ENCODE results near the gene WFIKKN2.
A peak's percentile ranks its signal among the peaks of the same experiment; 100 is the strongest.

The WFIKKN2 gene

DNA sequence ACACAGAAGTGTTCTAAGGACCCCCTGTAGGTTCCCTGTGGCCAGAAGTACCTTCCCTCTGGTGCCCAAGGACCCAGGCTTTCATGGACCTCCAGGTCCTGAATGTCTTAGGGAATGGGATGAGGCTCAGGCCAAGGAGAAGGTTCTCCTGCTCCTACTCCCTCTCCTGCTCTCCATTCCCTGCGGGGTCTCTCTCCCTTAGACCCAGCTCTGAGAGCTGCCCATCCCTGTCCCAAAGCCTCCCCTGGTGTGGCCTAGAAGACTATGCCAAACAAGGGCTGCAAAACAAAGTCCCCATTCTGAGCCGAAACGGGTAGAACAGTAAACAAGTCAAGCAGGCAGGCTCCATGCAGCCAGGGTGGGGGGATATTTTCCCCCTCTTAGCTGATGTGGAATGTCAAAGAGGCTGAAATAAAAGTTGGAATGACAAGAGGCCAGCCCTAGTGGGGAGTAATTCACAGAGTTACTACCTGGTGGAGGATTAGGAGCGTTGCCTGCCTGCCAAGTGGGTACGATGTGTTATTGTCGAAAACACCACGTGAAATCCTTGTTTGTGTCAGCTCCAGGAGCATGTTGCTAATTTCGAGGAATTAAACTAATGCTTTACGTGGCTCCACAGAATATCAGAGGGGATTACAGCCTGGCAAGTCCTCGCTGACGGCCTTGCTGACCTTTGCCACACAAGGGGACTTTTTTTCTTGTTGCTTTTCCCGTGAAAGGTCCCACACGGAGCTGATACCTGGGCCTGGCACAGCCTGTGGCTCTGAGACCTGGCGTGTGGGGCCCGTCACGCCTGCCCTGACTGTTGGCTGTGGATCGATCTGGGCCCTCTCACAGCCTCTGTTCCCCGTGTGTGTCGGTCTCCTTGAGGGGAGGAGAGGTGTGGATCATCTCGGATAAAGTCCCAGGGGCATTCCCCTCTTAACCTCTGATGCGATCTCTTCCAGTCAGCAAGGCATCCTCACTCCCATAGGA lies 2.9 kb downstream of the WFIKKN2 start:
- Histone ChIP-seq H3K9me3 (ENCODE audit: control extremely low read depth in 1 of 5, control insufficient read depth in 4 of 5, insufficient read depth in 2 of 5, low read depth in 1 of 5, low read length in 4 of 5) (no peaks in the 10 kb centered on the region), H3K27ac (ENCODE audit: insufficient read depth in 1 of 2, low read depth in 1 of 2, low read length in 2 of 2, poor library complexity in 1 of 2, severe bottlenecking in 2 of 2) (no peak overlapping the region), H3K4me1 (ENCODE audit: control extremely low read depth in 1 of 4, control insufficient read depth in 4 of 4, insufficient read depth in 4 of 4, low read length in 3 of 4) (peaks cover 0 to 14% (median 6%) of the 10 kb centered on the region in 4 experiments), H3K27me3 (replicated peaks in 2 of 5; ENCODE audit: control insufficient read depth in 4 of 5, insufficient read depth in 5 of 5, low read length in 4 of 5) (no peaks in the 10 kb centered on the region), H3K36me3 (ENCODE audit: control insufficient read depth in 4 of 4, insufficient read depth in 4 of 4, low read length in 3 of 4) (no peaks in the 10 kb centered on the region), H3K4me3 (ENCODE audit: control insufficient read depth in 1 of 7, extremely low read depth in 1 of 7, insufficient read depth in 4 of 7, low read depth in 2 of 7, low read length in 6 of 7) (no peak overlapping the region)
- CTCF ChIA-PET = interaction anchor here (0.7 to 8.4 kb wide), 16 partner anchors 9 to 107 kb away, joined by 3 to 172 read pairs (median 4); no protein-coding TSS in a partner anchor
- 85% methylated on average over 18 of the region's 21 CpGs for WGBS (ENCODE audit: insufficient coverage)
- DNase-seq = no peak
- POLR2A ChIA-PET = no interaction called here

DNA sequence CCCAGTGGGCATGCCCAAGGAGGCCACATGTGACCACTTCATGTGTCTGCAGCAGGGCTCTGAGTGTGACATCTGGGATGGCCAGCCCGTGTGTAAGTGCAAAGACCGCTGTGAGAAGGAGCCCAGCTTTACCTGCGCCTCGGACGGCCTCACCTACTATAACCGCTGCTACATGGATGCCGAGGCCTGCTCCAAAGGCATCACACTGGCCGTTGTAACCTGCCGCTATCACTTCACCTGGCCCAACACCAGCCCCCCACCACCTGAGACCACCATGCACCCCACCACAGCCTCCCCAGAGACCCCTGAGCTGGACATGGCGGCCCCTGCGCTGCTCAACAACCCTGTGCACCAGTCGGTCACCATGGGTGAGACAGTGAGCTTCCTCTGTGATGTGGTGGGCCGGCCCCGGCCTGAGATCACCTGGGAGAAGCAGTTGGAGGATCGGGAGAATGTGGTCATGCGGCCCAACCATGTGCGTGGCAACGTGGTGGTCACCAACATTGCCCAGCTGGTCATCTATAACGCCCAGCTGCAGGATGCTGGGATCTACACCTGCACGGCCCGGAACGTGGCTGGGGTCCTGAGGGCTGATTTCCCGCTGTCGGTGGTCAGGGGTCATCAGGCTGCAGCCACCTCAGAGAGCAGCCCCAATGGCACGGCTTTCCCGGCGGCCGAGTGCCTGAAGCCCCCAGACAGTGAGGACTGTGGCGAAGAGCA lies 4.4 kb downstream of the WFIKKN2 start:
- no peaks in the 10 kb centered on the region for H3K27me3 ChIP-seq (replicated peaks in 2 of 5; ENCODE audit: control insufficient read depth in 4 of 5, insufficient read depth in 5 of 5, low read length in 4 of 5)
- H3K36me3 ChIP-seq (ENCODE audit: control insufficient read depth in 4 of 4, insufficient read depth in 4 of 4, low read length in 3 of 4) = no peaks in the 10 kb centered on the region
- DNase-seq = no peak
- no peak overlapping the region for H3K4me3 ChIP-seq (ENCODE audit: control insufficient read depth in 1 of 7, extremely low read depth in 1 of 7, insufficient read depth in 4 of 7, low read depth in 2 of 7, low read length in 6 of 7)
- ChIA-PET CTCF (interaction anchor here (1.2 to 8.4 kb wide), 10 partner anchors 11 to 113 kb away, joined by 3 to 172 read pairs (median 6); no protein-coding TSS in a partner anchor), POLR2A (no interaction called here)
- 97% methylated on average over 29 of the region's 29 CpGs for WGBS (ENCODE audit: insufficient coverage)
- peaks cover 0 to 9% (median 6%) of the 10 kb centered on the region in 4 experiments for H3K4me1 ChIP-seq (ENCODE audit: control extremely low read depth in 1 of 4, control insufficient read depth in 4 of 4, insufficient read depth in 4 of 4, low read length in 3 of 4)
- no peaks in the 10 kb centered on the region for H3K9me3 ChIP-seq (ENCODE audit: control extremely low read depth in 1 of 5, control insufficient read depth in 4 of 5, insufficient read depth in 2 of 5, low read depth in 1 of 5, low read length in 4 of 5)
- H3K27ac ChIP-seq (ENCODE audit: insufficient read depth in 1 of 2, low read depth in 1 of 2, low read length in 2 of 2, poor library complexity in 1 of 2, severe bottlenecking in 2 of 2) = no peak overlapping the region

DNA sequence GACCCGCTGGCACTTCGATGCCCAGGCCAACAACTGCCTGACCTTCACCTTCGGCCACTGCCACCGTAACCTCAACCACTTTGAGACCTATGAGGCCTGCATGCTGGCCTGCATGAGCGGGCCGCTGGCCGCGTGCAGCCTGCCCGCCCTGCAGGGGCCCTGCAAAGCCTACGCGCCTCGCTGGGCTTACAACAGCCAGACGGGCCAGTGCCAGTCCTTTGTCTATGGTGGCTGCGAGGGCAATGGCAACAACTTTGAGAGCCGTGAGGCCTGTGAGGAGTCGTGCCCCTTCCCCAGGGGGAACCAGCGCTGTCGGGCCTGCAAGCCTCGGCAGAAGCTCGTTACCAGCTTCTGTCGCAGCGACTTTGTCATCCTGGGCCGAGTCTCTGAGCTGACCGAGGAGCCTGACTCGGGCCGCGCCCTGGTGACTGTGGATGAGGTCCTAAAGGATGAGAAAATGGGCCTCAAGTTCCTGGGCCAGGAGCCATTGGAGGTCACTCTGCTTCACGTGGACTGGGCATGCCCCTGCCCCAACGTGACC lies 5.0 kb downstream of the WFIKKN2 start:
- no peak overlapping the region for H3K27ac ChIP-seq (ENCODE audit: insufficient read depth in 1 of 2, low read depth in 1 of 2, low read length in 2 of 2, poor library complexity in 1 of 2, severe bottlenecking in 2 of 2)
- no peak for DNase-seq
- H3K27me3 ChIP-seq (replicated peaks in 2 of 5; ENCODE audit: control insufficient read depth in 4 of 5, insufficient read depth in 5 of 5, low read length in 4 of 5) = no peaks in the 10 kb centered on the region
- H3K4me3 ChIP-seq (ENCODE audit: control insufficient read depth in 1 of 7, extremely low read depth in 1 of 7, insufficient read depth in 4 of 7, low read depth in 2 of 7, low read length in 6 of 7) = no peak overlapping the region
- peaks cover 0 to 4% (median 2%) of the 10 kb centered on the region in 4 experiments for H3K4me1 ChIP-seq (ENCODE audit: control extremely low read depth in 1 of 4, control insufficient read depth in 4 of 4, insufficient read depth in 4 of 4, low read length in 3 of 4)
- 96% methylated on average over 29 of the region's 29 CpGs for WGBS (ENCODE audit: insufficient coverage)
- ChIA-PET POLR2A (no interaction called here), CTCF (interaction anchor here (0.7 to 8.4 kb wide), 11 partner anchors 12 to 214 kb away, joined by 3 to 172 read pairs (median 4); no protein-coding TSS in a partner anchor)
- no peaks in the 10 kb centered on the region for H3K9me3 ChIP-seq (ENCODE audit: control extremely low read depth in 1 of 5, control insufficient read depth in 4 of 5, insufficient read depth in 2 of 5, low read depth in 1 of 5, low read length in 4 of 5)
- H3K36me3 ChIP-seq (ENCODE audit: control insufficient read depth in 4 of 4, insufficient read depth in 4 of 4, low read length in 3 of 4) = no peaks in the 10 kb centered on the region

DNA sequence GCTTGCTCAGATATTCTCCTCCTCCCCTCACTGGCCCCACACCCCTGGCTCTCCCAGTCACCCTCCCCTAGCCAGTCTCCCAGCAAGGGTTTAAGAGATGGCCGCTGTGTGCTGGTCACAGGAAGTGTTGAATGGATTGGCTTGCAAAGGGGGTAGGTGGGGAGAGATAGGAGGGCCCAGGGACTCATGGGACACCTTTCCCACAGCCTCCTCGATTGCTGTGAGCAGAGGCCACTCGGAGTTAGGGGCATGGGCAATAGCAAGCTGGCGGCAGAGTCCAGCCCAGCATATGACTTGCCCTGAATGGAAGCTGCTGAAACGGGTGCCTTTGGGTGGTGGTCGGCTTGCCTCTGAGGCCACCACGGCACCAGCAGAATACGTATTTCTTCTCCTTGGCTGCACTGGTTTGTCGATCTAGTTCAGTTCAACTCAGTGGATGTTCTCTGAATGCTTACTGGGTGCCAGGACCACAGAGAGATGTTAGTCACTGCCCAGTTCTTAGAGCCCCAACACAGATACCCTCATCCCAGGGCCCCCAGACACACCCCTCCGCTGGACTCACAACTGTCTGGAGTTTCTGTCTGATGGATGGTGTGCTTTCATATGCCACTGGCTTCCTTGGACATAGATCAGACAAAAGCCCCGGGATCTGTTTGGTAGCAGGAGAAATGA lies 6.0 kb downstream of the WFIKKN2 start:
- H3K4me1 ChIP-seq (ENCODE audit: control extremely low read depth in 1 of 4, control insufficient read depth in 4 of 4, insufficient read depth in 4 of 4, low read length in 3 of 4) = peaks cover 0 to 3% (median 0%) of the 10 kb centered on the region in 4 experiments
- no peaks in the 10 kb centered on the region for H3K36me3 ChIP-seq (ENCODE audit: control insufficient read depth in 4 of 4, insufficient read depth in 4 of 4, low read length in 3 of 4)
- H3K9me3 ChIP-seq (ENCODE audit: control extremely low read depth in 1 of 5, control insufficient read depth in 4 of 5, insufficient read depth in 2 of 5, low read depth in 1 of 5, low read length in 4 of 5) = no peaks in the 10 kb centered on the region
- 83% methylated on average over 8 of the region's 11 CpGs for WGBS (ENCODE audit: insufficient coverage)
- ChIA-PET CTCF (interaction anchor here (0.7 to 8.4 kb wide), 26 partner anchors 9 to 213 kb away, joined by 3 to 172 read pairs (median 4); no protein-coding TSS in a partner anchor), POLR2A (interaction anchor here (0.7 to 1.1 kb wide), 2 partner anchors 20 to 37 kb away, joined by 4 read pairs; no protein-coding TSS in a partner anchor)
- H3K27ac ChIP-seq (ENCODE audit: insufficient read depth in 1 of 2, low read depth in 1 of 2, low read length in 2 of 2, poor library complexity in 1 of 2, severe bottlenecking in 2 of 2) = no peak overlapping the region
- no peak overlapping the region for H3K4me3 ChIP-seq (ENCODE audit: control insufficient read depth in 1 of 7, extremely low read depth in 1 of 7, insufficient read depth in 4 of 7, low read depth in 2 of 7, low read length in 6 of 7)
- no peak for DNase-seq
- H3K27me3 ChIP-seq (replicated peaks in 2 of 5; ENCODE audit: control insufficient read depth in 4 of 5, insufficient read depth in 5 of 5, low read length in 4 of 5) = no peaks in the 10 kb centered on the region

DNA sequence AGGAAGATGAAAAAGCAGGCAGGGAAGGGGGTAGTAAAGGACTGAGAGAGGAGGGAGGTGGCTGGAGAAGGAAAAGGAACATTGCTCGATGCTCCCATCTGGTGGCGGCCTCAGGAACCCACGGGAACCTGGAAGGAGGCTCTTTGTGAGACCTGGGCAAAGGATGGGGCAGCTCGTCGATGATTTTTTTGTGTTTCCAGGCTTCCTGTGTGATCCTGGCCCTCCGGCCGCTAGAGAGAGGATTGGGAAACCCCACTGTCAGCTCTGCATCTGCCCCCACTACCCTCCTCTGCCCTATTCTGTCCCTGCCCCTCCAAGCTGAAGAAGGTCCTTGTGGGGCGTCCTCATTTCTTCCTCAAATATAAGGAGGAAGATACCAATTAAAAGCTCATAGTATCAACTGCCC lies 6.6 kb downstream of the WFIKKN2 start:
- CTCF ChIA-PET = interaction anchor here (0.7 to 8.4 kb wide), 27 partner anchors 8 to 300 kb away, joined by 3 to 172 read pairs (median 4); no protein-coding TSS in a partner anchor
- Histone ChIP-seq H3K27me3 (replicated peaks in 2 of 5; ENCODE audit: control insufficient read depth in 4 of 5, insufficient read depth in 5 of 5, low read length in 4 of 5) (no peaks in the 10 kb centered on the region), H3K4me1 (ENCODE audit: control extremely low read depth in 1 of 4, control insufficient read depth in 4 of 4, insufficient read depth in 4 of 4, low read length in 3 of 4) (peaks cover 0 to 3% (median 0%) of the 10 kb centered on the region in 4 experiments), H3K27ac (ENCODE audit: insufficient read depth in 1 of 2, low read depth in 1 of 2, low read length in 2 of 2, poor library complexity in 1 of 2, severe bottlenecking in 2 of 2) (no peak overlapping the region), H3K9me3 (ENCODE audit: control extremely low read depth in 1 of 5, control insufficient read depth in 4 of 5, insufficient read depth in 2 of 5, low read depth in 1 of 5, low read length in 4 of 5) (no peaks in the 10 kb centered on the region), H3K36me3 (ENCODE audit: control insufficient read depth in 4 of 4, insufficient read depth in 4 of 4, low read length in 3 of 4) (no peaks in the 10 kb centered on the region), H3K4me3 (ENCODE audit: control insufficient read depth in 1 of 7, extremely low read depth in 1 of 7, insufficient read depth in 4 of 7, low read depth in 2 of 7, low read length in 6 of 7) (no peak overlapping the region)
- WGBS (ENCODE audit: insufficient coverage) = 4% methylated on average over 7 of the region's 8 CpGs
- POLR2A ChIA-PET = interaction anchor here (0.7 to 1.1 kb wide), 2 partner anchors 19 to 36 kb away, joined by 4 read pairs; no protein-coding TSS in a partner anchor
- peak; percentile 55 to 78 (median 71) for DNase-seq

DNA sequence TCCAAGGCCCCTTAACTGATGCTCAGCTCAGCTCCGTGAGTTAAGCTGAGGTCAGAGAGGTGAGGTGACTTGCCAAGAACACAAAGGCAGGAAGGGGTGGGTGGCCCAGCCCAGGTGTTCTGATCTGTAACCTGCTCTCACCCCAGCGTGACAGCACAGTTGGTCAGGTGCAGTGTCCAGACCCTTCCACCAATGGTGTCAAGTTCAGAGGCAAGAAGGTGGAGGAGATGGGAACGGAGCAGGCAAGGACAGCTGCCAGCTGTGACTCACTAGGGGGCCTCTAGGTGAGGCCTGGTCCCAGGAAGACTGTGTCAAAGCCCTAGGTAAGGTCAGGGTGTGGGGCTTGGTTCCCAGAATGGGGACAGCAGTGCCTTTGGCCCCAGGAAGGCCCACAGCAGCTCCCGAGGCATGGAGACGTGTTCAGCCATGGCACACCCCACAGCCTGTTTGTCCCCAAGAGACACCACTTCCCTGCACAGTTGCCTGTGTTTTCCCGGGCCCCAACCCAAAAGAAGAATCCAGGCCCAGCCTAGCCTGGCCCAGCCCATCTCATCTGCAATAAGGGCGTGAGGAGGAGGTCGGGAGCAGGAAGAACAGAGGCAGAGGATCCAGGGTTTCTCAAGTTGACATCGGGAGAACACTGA lies 7.2 kb downstream of the WFIKKN2 start:
- POLR2A ChIA-PET = interaction anchor here (1.1 kb wide), 1 partner anchor 19 kb away, joined by 4 read pairs; no protein-coding TSS in a partner anchor
- CTCF ChIA-PET = interaction anchor here (0.7 to 8.4 kb wide), 27 partner anchors 8 to 300 kb away, joined by 3 to 172 read pairs (median 4); no protein-coding TSS in a partner anchor
- Histone ChIP-seq H3K27me3 (replicated peaks in 2 of 5; ENCODE audit: control insufficient read depth in 4 of 5, insufficient read depth in 5 of 5, low read length in 4 of 5) (no peaks in the 10 kb centered on the region), H3K9me3 (ENCODE audit: control extremely low read depth in 1 of 5, control insufficient read depth in 4 of 5, insufficient read depth in 2 of 5, low read depth in 1 of 5, low read length in 4 of 5) (no peaks in the 10 kb centered on the region), H3K4me1 (ENCODE audit: control extremely low read depth in 1 of 4, control insufficient read depth in 4 of 4, insufficient read depth in 4 of 4, low read length in 3 of 4) (peaks cover 0 to 3% (median 0%) of the 10 kb centered on the region in 4 experiments), H3K4me3 (ENCODE audit: control insufficient read depth in 1 of 7, extremely low read depth in 1 of 7, insufficient read depth in 4 of 7, low read depth in 2 of 7, low read length in 6 of 7) (no peak overlapping the region), H3K27ac (ENCODE audit: insufficient read depth in 1 of 2, low read depth in 1 of 2, low read length in 2 of 2, poor library complexity in 1 of 2, severe bottlenecking in 2 of 2) (no peak overlapping the region), H3K36me3 (ENCODE audit: control insufficient read depth in 4 of 4, insufficient read depth in 4 of 4, low read length in 3 of 4) (no peaks in the 10 kb centered on the region)
- WGBS (ENCODE audit: insufficient coverage) = 86% methylated on average over 9 of the region's 9 CpGs
- no peak for DNase-seq
